HepG2 (cell line): ENCODE data around the gene TTC28. TPM values are rescaled to one million over a fixed set of nuclear protein-coding genes. Genes with fewer than 3 reads are reported as not detected.

Experiments used
- ARID5B ChIP-seq: IDR thresholded peaks from 2 replicates; pipeline ENCODE4 v1.4.0; 2020; ENCODE audit warnings: mild to moderate bottlenecking, missing genetic modification reagents
- DNMT3B ChIP-seq: conservative IDR thresholded peaks from 2 replicates; pipeline ENCODE4 v1.6.1; 2016; ENCODE audit warnings: missing biosample characterization, control low read depth
- FOSL2 ChIP-seq: sonication (generic); formaldehyde crosslinking; IDR thresholded peaks from 2 replicates; pipeline ENCODE4 v1.4.0; 2020; ENCODE audit warnings: missing genetic modification reagents
- SRSF9 ChIP-seq: fragments of 200-400 bp; formaldehyde crosslinking; IDR thresholded peaks from 2 replicates; pipeline ENCODE4 v1.6.1; 2018; ENCODE audit warnings: borderline replicate concordance, mild to moderate bottlenecking, low read depth, low read length; ENCODE audit not compliant: insufficient read depth, poor library complexity, severe bottlenecking
- ZC3H4 ChIP-seq: sonication (generic); formaldehyde crosslinking; IDR thresholded peaks from 2 replicates; pipeline ENCODE4 v1.4.0; 2020; ENCODE audit warnings: missing genetic modification reagents, borderline replicate concordance
- ZMYM2 ChIP-seq: sonication (generic); formaldehyde crosslinking; IDR thresholded peaks from 2 replicates; pipeline ENCODE4 v1.8.0; 2022; ENCODE audit warnings: mild to moderate bottlenecking, missing genetic modification reagents
- ZNF460 ChIP-seq: sonication (generic); formaldehyde crosslinking; IDR thresholded peaks from 2 replicates; pipeline ENCODE4 v1.5.1; 2020; ENCODE audit warnings: missing genetic modification reagents, mild to moderate bottlenecking, borderline replicate concordance
- ZNF543 ChIP-seq: sonication (generic); formaldehyde crosslinking; IDR thresholded peaks from 2 replicates; pipeline ENCODE4 v1.4.0; 2020; ENCODE audit warnings: mild to moderate bottlenecking, missing genetic modification reagents
- ZNF703 ChIP-seq: sonication (generic); formaldehyde crosslinking; IDR thresholded peaks from 2 replicates; pipeline ENCODE4 v1.5.1; 2020; ENCODE audit warnings: missing genetic modification reagents, mild to moderate bottlenecking, moderate library complexity, borderline replicate concordance
- ZNF746 ChIP-seq: sonication (generic); formaldehyde crosslinking; IDR thresholded peaks from 2 replicates; pipeline ENCODE4 v1.8.0; 2022; ENCODE audit warnings: mild to moderate bottlenecking, missing genetic modification reagents
- ZNF841 ChIP-seq: sonication (generic); formaldehyde crosslinking; IDR thresholded peaks from 2 replicates; pipeline ENCODE4 v1.8.1; 2023; ENCODE audit warnings: missing genetic modification reagents, borderline replicate concordance
- polyA plus RNA-seq, 8 experiments: library from polyadenylated mRNA; depleted of rRNA in 3 of 8; stranded (reverse) in 7 of 8; unstranded in 1 of 8; fragments of >200 nt; fragmentation: Illumina TruSeq in 4 of 8; extraction: Trizol in 4 of 8; gene quantifications; 2 replicates each; pipeline versions ENCODE4 v1.2.1 to v1.2.3, GENCODE V29; 2011 to 2016; ENCODE audit warnings: low read depth in 4 of 8, missing spikeins in 1 of 8, mixed read lengths in 1 of 8; ENCODE audit not compliant: insufficient read depth in 1 of 8
- total RNA-seq, 5 experiments: library from RNA; depleted of rRNA; stranded (reverse); fragments of >200 nt; fragmentation: Illumina TruSeq; extraction: Trizol; gene quantifications; 2 replicates each; pipeline ENCODE4 v1.2.3, GENCODE V29; 2016; ENCODE audit warnings: low read depth in 1 of 5
- TF ChIP-seq, protein P1 (sequence below): sonication (generic); formaldehyde crosslinking; IDR thresholded peaks from 2 replicates; pipeline ENCODE4 v1.5.0; 2020; ENCODE audit warnings: mild to moderate bottlenecking, missing genetic modification reagents, borderline replicate concordance
- TF ChIP-seq, protein P2 (sequence below): IDR thresholded peaks from 2 replicates; pipeline ENCODE4 v1.6.1; 2016
- TF ChIP-seq, protein P3 (sequence below): sonication (generic); formaldehyde crosslinking; IDR thresholded peaks from 2 replicates; pipeline ENCODE4 v1.5.1; 2020; ENCODE audit warnings: missing genetic modification reagents, mild to moderate bottlenecking, borderline replicate concordance

The TTC28 gene
- total and polyA plus RNA-seq, 2 of the 13 experiments (the other 11 are each of a cell fraction or from before 2014, with no cell fraction given), result 4.2 to 13.1 TPM

DNA sequence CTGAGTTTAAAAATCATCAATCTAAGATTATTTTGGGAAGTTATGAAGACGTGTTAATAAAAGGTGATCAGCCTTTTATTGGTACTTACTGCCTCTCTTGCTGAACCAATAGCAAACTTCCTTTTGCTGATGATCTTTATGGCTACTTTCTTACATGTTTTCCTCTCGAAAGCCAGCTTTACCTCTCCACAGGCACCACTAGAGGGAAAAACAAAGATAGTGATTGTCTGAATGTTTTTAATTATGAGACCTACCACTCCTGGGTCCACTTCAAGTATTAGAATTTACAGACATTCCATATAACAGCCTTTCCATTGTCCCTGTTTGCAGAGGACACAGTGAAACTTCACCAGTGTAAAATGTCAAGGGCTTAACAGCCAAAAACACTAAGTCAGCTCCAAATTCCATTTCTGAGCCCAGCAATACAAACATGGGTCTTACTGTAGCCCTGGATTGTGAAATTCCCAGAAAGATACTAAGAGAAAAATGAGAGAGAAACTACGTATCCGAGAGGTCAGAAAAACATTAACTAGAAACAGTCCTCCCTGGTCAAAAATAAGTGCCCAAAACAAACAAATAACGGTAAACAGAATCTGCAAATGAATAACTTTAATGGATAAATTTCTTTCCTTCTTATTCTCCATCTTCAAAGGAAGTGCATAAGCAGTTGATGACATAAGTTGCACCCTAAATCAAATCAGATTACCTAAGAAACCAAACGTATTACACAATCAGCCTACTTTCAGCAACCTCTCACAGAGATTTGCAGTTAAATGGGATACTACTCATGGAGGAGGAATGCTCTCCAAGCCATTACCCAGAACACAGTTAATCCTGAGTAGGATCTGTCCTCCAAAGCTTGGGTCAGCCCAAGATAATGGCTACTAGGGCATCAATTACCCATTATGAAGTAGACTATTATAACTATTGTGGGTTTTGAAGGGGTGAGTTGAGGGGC lies 32.5 kb upstream of the TTC28 start (continued):
- TF ChIP-seq, protein P1, sequence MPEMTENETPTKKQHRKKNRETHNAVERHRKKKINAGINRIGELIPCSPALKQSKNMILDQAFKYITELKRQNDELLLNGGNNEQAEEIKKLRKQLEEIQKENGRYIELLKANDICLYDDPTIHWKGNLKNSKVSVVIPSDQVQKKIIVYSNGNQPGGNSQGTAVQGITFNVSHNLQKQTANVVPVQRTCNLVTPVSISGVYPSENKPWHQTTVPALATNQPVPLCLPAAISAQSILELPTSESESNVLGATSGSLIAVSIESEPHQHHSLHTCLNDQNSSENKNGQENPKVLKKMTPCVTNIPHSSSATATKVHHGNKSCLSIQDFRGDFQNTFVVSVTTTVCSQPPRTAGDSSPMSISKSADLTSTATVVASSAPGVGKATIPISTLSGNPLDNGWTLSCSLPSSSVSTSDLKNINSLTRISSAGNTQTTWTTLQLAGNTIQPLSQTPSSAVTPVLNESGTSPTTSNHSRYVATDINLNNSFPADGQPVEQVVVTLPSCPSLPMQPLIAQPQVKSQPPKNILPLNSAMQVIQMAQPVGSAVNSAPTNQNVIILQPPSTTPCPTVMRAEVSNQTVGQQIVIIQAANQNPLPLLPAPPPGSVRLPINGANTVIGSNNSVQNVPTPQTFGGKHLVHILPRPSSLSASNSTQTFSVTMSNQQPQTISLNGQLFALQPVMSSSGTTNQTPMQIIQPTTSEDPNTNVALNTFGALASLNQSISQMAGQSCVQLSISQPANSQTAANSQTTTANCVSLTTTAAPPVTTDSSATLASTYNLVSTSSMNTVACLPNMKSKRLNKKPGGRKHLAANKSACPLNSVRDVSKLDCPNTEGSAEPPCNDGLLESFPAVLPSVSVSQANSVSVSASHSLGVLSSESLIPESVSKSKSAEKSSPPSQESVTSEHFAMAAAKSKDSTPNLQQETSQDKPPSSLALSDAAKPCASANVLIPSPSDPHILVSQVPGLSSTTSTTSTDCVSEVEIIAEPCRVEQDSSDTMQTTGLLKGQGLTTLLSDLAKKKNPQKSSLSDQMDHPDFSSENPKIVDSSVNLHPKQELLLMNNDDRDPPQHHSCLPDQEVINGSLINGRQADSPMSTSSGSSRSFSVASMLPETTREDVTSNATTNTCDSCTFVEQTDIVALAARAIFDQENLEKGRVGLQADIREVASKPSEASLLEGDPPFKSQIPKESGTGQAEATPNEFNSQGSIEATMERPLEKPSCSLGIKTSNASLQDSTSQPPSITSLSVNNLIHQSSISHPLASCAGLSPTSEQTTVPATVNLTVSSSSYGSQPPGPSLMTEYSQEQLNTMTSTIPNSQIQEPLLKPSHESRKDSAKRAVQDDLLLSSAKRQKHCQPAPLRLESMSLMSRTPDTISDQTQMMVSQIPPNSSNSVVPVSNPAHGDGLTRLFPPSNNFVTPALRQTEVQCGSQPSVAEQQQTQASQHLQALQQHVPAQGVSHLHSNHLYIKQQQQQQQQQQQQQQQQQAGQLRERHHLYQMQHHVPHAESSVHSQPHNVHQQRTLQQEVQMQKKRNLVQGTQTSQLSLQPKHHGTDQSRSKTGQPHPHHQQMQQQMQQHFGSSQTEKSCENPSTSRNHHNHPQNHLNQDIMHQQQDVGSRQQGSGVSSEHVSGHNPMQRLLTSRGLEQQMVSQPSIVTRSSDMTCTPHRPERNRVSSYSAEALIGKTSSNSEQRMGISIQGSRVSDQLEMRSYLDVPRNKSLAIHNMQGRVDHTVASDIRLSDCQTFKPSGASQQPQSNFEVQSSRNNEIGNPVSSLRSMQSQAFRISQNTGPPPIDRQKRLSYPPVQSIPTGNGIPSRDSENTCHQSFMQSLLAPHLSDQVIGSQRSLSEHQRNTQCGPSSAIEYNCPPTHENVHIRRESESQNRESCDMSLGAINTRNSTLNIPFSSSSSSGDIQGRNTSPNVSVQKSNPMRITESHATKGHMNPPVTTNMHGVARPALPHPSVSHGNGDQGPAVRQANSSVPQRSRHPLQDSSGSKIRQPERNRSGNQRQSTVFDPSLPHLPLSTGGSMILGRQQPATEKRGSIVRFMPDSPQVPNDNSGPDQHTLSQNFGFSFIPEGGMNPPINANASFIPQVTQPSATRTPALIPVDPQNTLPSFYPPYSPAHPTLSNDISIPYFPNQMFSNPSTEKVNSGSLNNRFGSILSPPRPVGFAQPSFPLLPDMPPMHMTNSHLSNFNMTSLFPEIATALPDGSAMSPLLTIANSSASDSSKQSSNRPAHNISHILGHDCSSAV (CRISPR knock-in tag), result no peak
- TF ChIP-seq ZNF746 (CRISPR knock-in tag), result no peak
- no peak for TF ChIP-seq SRSF9
- TF ChIP-seq ZNF460 (CRISPR knock-in tag), result no peak
- TF ChIP-seq, protein P2, sequence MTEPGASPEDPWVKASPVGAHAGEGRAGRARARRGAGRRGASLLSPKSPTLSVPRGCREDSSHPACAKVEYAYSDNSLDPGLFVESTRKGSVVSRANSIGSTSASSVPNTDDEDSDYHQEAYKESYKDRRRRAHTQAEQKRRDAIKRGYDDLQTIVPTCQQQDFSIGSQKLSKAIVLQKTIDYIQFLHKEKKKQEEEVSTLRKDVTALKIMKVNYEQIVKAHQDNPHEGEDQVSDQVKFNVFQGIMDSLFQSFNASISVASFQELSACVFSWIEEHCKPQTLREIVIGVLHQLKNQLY (CRISPR knock-in tag), result no peak
- TF ChIP-seq, protein P3, sequence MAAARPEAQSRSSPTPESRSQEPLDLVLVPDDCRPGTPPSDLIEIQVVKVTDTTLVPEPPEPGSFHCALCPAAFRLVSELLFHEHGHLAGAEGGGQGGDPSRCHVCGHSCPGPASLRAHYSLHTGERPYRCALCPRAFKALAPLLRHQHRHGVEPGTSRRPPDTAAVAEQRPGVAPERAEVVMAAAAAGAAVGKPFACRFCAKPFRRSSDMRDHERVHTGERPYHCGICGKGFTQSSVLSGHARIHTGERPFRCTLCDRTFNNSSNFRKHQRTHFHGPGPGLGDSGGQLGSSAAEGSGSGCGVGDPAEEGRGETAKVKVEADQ (CRISPR knock-in tag), result no peak
- no peak for TF ChIP-seq ZNF841
- TF ChIP-seq DNMT3B (CRISPR knock-in tag), result no peak
- TF ChIP-seq ZNF703 (CRISPR knock-in tag), result no peak
- no peak for TF ChIP-seq ZC3H4 (CRISPR knock-in tag)
- TF ChIP-seq FOSL2 (CRISPR knock-in tag), result peak; percentile 75
- peak; percentile 32; the same call in 1 of the 2 replicates for TF ChIP-seq ZNF543 (CRISPR knock-in tag)
- no peak for TF ChIP-seq ZMYM2 (CRISPR knock-in tag)
- peak; percentile 58 for TF ChIP-seq ARID5B (CRISPR knock-in tag)
